HUDEP-2 (cell line): ENCODE results near the gene FADS2.

ENCODE experiments used
- DNase-seq, 76 experiments: peaks; one replicate each; lab custom pipeline; 2025; ENCODE audit not compliant: unreplicated experiment in 76 of 76; lab: John Stamatoyannopoulos, UW

FADS2 gene

DNA sequence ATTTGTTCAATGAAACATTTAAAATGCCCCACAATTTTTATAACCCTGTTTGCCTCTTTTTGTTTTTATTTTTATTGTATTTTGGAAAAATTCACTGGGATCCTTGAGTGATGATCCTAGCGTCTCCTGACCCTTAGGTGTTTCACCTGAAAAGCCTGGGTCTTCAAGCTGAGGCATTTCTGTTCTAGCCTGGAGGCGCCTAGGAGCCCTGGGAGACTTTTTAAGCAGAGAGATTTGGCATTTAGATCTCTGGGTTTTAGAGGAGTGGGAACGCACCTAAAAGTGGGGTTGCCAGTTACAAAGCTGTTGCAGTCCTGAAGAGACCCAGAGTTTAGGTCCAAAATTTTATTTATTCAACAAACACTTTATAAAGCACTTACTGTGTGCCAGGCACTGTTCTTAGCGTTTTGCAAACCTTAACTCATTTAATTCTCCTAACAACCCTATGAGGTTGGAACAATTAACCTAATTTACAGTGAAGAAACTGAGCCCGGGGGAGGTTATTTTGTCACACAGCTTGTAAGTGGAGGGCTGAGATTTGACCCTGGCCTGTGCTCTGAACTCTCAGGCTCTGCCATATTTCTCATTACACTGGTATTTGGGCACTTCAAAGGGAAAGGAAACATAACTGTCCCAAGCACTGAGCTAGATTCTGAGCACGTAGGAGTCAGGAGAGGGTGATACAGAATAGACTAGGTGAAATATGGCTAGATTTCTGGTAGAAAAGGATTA lies 10.5 kb upstream of the FADS2 start:
- no peak for DNase-seq

DNA sequence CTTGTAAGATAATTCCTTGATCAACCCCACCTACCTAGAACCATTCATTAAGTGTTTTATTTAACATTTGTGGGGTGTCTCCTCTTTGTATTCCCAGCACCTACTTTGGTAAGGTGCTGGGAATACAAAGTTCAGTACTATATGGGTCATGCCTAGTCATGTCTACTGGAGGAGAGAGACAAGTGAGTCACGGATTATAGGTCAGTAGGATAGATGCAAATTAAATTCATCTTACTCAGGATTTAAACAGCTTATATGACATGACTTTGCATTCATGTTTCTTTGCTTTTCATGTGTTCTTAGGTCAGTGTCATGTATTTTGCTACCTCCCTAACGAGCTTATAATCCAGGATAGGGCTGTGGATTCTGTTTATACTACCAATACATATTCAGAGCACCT lies 7.9 kb upstream of the FADS2 start:
- DNase-seq: no peak

- DNase-seq: no peak
Measured at GRCh38 chr11:61826930-61827570, 1.1 kb upstream of the FADS2 start.

- no peak for DNase-seq
Measured at GRCh38 chr11:61828379-61828628, 204 bp downstream of the FADS2 start.

- DNase-seq: peak in 38 of 76 experiments; percentile 4 to 60 (median 32)
Measured at GRCh38 chr11:61828629-61829407, 718 bp downstream of the FADS2 start.

DNA sequence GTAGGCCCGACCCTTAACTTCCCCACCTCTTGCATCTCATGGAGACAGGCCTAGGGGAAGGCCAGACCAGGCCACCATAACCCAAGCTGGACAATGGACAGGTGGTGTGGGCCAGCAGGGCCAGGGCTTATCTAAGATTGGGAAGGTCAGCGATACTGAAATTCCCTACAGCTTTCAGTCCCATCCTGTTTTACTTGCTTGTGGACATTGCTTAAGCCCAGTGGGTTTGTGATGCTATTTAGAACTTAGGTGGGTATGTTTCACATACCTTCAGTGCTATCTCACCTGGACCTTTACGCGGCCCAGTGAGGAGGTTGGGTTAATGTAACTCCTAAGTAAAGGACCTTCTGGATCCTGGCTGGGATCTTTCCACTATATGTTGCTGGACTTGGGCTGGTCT lies 1.7 kb downstream of the FADS2 start:
- DNase-seq: no peak

DNA sequence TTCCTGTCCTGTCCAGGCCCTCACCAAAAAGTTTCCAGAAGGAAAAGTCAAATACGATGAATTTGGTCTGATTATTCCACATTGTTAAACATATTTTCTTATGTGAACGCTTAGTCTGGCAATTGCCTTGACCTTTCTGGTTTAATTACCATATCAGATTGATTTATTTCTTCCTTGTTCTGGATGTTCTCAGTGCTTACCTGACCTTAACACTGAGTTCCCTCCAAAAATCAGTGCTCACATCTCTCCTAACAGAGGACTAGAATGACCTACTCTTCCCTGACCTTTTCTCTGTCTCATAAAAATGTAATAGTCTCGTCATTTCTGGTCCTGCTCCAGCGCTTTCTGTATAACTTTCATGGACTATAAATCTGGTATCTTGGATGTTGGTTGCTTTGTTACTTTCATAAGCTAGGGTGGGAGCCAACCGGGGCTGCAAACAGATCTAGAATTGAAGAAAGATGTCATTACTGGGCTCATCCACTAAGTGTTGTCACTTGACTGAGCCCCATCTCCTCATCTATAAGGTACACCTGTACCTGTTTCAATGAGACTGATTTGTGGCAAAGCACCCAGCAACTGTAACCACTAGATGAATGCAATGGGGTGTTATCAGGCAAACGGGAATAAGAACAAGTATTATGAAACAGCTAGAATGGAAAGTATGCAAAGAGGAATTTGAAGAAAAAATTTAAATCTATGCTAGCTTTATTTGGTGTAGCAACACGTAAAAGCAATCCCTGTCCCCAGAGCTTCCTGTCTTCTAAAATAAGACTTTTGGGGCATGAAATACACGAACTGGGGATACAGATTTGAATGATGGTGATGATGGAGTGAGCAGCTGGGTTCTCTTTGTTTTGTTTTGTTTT lies 2.4 kb downstream of the FADS2 start:
- no peak for DNase-seq

DNA sequence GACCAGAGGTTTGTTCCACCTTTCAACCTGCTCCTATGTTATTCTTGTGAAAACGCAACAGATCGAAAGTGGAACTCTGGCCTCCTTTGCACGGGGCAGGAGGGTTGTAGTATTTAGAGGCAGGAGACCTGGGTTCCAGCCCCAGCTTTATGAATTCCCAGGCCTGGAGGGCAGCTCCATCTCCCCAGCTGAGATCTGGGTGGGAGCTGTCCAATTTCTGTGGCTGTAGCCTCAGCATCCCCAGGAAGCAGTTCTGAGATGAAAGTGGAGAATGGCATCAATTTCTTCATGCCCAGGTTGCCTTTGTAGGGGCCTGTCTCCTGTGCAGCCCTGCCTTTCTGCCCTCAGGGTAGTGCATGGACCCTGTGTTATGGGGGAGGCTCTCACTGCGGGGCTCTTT lies 4.1 kb downstream of the FADS2 start:
- DNase-seq: no peak

- DNase-seq: peak in 48 of 76 experiments; percentile 5 to 62 (median 35)
Measured at GRCh38 chr11:61832754-61833153, 4.7 kb downstream of the FADS2 start.

GRCh38 chr11:61833471-61833870 lies 5.4 kb downstream of the FADS2 start:
- peak in 37 of 76 experiments; percentile 11 to 73 (median 38) for DNase-seq

DNA sequence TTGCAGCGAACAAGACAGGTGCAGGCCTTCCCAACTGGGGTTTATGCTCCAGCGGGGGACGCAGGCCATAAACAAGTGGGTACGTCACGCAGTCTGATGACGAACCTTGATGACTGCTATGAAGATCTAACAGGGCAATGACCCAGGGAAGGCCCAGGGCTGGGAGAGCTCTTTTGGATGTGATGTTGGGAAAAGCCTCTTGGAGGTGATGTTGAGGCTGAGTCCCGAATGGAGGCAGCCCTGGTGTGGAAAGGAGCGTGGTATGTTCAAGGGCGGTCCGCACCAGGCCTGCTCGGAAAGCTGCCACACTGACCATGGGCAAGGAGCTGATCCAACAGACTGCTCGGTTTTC lies 5.8 kb downstream of the FADS2 start:
- peak in 4 of 76 experiments; percentile 17 to 66 (median 52) for DNase-seq

DNA sequence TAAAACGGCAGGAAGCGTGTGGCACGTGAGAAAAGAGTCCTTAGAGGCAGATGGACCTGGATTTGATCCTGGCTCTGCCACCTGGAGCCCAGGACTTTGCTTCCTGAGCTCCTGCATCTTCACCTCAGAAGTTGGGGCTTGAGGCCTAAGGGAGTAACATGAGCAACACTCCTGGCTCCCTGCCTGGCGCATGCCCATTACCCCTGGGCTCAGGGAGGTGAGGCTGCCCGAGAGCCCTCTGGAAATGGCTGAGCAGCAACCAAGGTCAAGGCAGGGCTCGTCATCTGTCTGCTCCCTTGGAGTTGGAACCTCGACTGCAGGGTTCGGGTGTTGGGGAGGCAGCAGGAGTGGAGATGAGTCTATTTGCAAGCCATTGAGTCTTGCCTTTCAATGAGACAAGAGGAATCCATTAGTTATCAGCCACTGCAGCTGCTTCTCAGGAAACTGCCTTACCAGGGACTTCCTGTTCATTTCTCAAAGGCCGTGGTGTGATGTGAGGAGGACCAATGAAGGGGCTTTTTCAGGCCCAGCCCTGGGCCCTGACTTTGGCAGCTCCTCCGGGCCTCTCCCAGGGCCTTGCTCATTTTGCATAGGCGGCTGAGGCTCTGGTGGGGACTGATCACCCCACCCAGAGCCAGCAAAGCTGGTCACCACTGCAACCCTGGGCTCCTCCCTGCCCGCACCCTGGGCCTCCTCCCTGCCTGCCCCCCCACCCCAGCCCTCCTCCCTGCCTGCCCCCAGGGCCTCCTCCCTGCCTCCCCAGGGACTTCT lies 6.4 kb downstream of the FADS2 start:
- peak in 75 of 76 experiments; percentile 72 to 98 (median 94) for DNase-seq

GRCh38 chr11:61836193-61836592 lies 8.1 kb downstream of the FADS2 start:
- no peak for DNase-seq

DNA sequence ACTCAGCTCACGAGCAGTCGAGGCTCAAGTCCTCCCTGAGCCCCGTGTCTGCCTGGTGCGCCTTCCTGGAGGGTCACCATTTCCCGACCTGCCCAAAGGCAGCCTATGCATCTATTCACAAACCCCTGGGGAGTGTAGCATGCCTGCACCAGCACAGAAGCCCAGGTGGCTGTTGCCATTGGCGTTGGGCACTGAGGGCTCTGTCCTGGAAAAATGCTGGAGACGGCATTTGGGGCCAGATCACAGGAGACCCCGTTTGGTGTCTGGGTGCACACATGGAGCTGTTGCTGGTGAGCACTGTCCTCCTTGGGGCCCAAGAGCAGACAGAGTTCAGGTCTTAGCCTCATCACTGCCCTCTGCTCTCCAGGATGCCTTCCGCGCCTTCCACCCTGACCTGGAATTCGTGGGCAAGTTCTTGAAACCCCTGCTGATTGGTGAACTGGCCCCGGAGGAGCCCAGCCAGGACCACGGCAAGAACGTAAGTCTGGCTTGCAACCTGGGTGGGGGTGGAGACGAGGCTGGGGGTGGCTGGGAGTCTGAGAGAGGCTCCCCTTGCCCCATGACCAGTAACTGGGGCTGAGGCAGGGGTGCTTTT lies 9.4 kb downstream of the FADS2 start:
- no peak for DNase-seq

DNA sequence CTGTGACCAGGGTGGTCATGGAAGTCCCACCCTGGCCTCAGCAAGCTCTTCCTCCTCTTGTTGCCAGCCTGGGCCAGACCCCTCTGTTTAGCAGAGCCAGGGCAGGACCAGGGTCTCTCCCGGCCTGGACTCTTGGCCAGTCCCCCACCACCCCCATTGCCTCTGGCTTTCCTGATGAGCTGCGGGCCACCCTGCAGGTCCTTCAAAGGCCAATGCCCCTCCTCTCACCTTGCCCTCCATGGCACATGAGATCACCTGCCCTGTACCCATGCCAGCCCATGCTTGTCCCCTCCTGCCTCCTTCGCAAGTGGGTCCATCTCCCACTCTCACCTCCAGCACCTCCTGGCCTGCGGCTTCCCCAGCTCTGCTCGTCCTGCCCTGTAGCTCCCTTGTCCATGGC lies 10.4 kb downstream of the FADS2 start:
- DNase-seq: no peak

GRCh38 chr11:61838921-61839320 lies 10.8 kb downstream of the FADS2 start:
- no peak for DNase-seq

- no peak for DNase-seq
Measured at GRCh38 chr11:61839742-61840141, 11.6 kb downstream of the FADS2 start.

DNA sequence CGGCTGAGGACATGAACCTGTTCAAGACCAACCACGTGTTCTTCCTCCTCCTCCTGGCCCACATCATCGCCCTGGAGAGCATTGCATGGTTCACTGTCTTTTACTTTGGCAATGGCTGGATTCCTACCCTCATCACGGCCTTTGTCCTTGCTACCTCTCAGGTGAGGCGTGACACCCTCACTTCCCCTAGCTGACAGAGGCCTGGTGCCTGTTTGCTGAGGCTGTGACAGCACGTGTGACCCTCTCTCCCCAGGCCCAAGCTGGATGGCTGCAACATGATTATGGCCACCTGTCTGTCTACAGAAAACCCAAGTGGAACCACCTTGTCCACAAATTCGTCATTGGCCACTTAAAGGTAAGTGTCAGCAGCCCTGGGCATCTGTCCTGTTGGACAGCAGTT lies 12.3 kb downstream of the FADS2 start:
- no peak for DNase-seq

DNA sequence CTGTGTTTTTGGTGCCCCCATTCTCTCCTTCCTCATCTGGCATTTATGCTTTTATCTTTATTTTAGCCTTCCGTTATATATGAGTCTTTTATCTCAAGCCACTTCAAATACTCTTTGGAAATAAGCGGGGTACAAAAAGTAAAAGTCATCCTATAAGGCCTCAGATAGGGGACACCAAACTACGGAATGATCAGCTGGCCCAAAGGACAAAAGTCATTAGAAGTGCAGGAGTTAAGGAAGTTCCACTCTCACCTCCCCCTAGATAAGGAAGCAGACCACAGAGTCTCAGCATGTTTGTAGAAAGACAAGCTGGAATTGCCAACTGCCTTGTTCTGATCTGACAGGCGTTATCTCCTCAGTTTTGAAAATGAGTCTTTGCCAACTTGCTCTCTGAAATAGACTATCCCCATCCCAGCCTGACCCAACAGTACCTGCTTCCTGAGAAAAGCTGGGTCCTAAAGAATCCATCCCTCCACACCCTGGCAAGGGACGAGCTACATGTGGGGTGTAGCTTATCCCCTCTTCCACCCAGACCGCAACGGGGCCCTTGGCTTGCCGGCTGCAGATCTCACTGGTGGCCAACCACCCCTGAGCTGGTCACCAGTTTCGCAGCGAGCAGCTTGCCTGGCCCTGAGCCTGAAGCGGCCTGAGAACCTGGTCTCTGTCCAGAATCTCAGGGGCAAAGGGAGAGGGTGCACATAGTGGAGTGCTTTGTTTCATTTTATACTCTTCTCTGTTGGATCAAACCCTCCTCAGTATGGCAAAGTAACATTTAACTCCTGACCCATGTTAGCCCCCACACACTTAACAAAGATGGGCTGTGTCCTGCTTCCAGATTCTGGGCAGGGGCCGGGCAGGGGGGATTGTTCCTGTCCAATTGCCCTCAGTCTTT lies 13.8 kb downstream of the FADS2 start:
- DNase-seq: peak in 45 of 76 experiments; percentile 13 to 80 (median 45)
